ENCODE data around the gene MORC4. TPM values are rescaled to one million over a fixed set of nuclear protein-coding genes. Genes with fewer than 3 reads are reported as not detected.

The MORC4 gene
- total and polyA plus RNA-seq, 2 of the 4 experiments (the other 2 are of a cell fraction) = 17.5 to 34.2 TPM

DNA sequence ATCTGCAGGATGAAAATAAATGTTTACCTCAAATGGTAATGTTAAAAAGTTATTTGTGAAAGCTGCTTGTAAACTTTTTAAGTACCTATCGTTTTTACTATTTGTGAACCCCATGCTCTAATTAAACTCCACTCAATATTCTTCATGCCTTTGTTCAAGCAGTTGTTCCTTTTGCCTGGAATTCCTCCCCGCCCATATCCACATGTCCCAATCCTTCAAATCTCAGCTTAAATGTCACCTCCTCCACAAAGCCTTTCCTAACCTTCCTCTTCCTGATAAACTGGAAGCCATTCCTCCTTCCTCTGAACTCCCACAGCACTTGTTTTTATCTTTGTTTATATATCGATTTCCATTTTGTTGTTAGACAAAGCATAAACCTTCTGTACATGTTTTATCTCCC lies 2.4 kb downstream of the MORC4 start:
- Histone ChIP-seq H3K27ac (ENCODE audit: insufficient read depth, low read length) (no peak overlapping the region), H3K79me1 (ENCODE audit: low read depth in 1 of 2, low read length in 2 of 2) (peaks cover 0 to 15% of the 10 kb centered on the region in 2 experiments; a peak in 1 of 4 replicates), H4K91ac (ENCODE audit: insufficient read depth, low read depth, low read length) (no peak overlapping the region), H3K27me3 (ENCODE audit: control insufficient read depth, insufficient read depth, low read length) (no peaks in the 10 kb centered on the region; the same call in 1 of the 2 replicates), H3K23ac (ENCODE audit: low read depth, low read length) (no peak overlapping the region), H3K18ac (ENCODE audit: low read depth, low read length) (no peak overlapping the region), H2BK120ac (ENCODE audit: low read depth, low read length) (no peak overlapping the region), H3K9ac (ENCODE audit: low read depth, low read length) (no peak overlapping the region), H2AFZ (replicated peaks; ENCODE audit: low read length, poor library complexity) (no peak overlapping the region), H3K36me3 (ENCODE audit: control insufficient read depth, insufficient read depth, low read length) (no peaks in the 10 kb centered on the region), H3K14ac (replicated peaks; ENCODE audit: low read depth, low read length) (no peak overlapping the region), H3K56ac (ENCODE audit: extremely low read depth, insufficient read depth, low read length) (no peak overlapping the region; the same call in 1 of the 2 replicates), H2BK15ac (ENCODE audit: low read depth, low read length) (no peak overlapping the region), H2BK5ac (ENCODE audit: low read depth, low read length, poor library complexity, severe bottlenecking) (no peak overlapping the region), H3K4ac (ENCODE audit: low read depth, low read length) (no peak overlapping the region), H3K4me1 (ENCODE audit: control insufficient read depth, insufficient read depth, low read length) (no peaks in the 10 kb centered on the region), H4K8ac (ENCODE audit: low read depth in 2 of 2, low read length in 2 of 2) (no peak overlapping the region), H2AK9ac (replicated peaks; ENCODE audit: low read depth, low read length, poor library complexity) (no peak overlapping the region), H4K5ac (ENCODE audit: low read depth, low read length) (no peak overlapping the region), H4K20me1 (ENCODE audit: insufficient read depth, low read length) (peaks cover 18% of the 10 kb centered on the region; the same call in 1 of the 2 replicates), H2BK20ac (ENCODE audit: low read depth, low read length) (no peak overlapping the region), H2AK5ac (ENCODE audit: low read depth, low read length) (no peak overlapping the region), H3K4me3 (ENCODE audit: insufficient read depth, low read depth, low read length) (no peak overlapping the region), H3K4me2 (ENCODE audit: low read depth, low read length) (no peak overlapping the region), H3K9me1 (ENCODE audit: insufficient read depth, low read length) (no peaks in the 10 kb centered on the region; the same call in 1 of the 2 replicates), H3K9me3 (ENCODE audit: control insufficient read depth, insufficient read depth, low read length) (no peaks in the 10 kb centered on the region)
- 60% methylated on average over 1 of the region's 3 CpGs; no CpG with 5 or more reads in 1 of the 2 experiments for WGBS, 2 experiments (ENCODE audit: extremely low coverage in 2 of 2, insufficient read length in 1 of 2)
- intact Hi-C loops (cut with micrococcal nuclease) (loop anchor here (10.0 kb wide), 1 partner anchor 627 kb away; the partner anchor contains the start of gene PRPS1), in situ Hi-C loops (cut with MboI; ENCODE audit: low sequenced_read_pairs) (no loop called here), dilution Hi-C loops (cut with HindIII; ENCODE audit: low sequenced_read_pairs, unreplicated experiment) (no loop called here)
- no TSS peak for BruUV-seq (replicated peaks)
- ATAC-seq (ENCODE audit: low read depth) = no peak
- no peak for DNase-seq
- ChIA-PET CTCF (no interaction called here), POLR2A (ENCODE audit: unreplicated experiment) (no interaction called here)
- no peak for TF ChIP-seq MAZ (IDR thresholded peaks at IDR 0.05; ENCODE audit: borderline replicate concordance, low read depth, low read length)
- TF ChIP-seq CHD1 (IDR thresholded peaks at IDR 0.05; ENCODE audit: low read depth, low read length) = no peak
- no peak for TF ChIP-seq SMC3 (IDR thresholded peaks at IDR 0.05; ENCODE audit: low read depth, low read length)
- no peak for TF ChIP-seq BHLHE40 (IDR thresholded peaks at IDR 0.05; ENCODE audit: low read depth, low read length)
- TF ChIP-seq, protein P1, sequence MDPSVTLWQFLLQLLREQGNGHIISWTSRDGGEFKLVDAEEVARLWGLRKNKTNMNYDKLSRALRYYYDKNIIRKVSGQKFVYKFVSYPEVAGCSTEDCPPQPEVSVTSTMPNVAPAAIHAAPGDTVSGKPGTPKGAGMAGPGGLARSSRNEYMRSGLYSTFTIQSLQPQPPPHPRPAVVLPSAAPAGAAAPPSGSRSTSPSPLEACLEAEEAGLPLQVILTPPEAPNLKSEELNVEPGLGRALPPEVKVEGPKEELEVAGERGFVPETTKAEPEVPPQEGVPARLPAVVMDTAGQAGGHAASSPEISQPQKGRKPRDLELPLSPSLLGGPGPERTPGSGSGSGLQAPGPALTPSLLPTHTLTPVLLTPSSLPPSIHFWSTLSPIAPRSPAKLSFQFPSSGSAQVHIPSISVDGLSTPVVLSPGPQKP (IDR thresholded peaks at IDR 0.05; ENCODE audit: borderline replicate concordance, low read depth, low read length) = no peak
- TF ChIP-seq NFE2L2 (IDR thresholded peaks at IDR 0.05; ENCODE audit: low read depth, low read length) = no peak
- no peak for TF ChIP-seq FOS (IDR thresholded peaks at IDR 0.05; ENCODE audit: low read depth, low read length)
- TF ChIP-seq RFX5 (IDR thresholded peaks at IDR 0.05; ENCODE audit: low read depth, low read length) = no peak
- TF ChIP-seq MXI1 (IDR thresholded peaks at IDR 0.05; ENCODE audit: borderline replicate concordance, low read depth, low read length) = no peak
- TF ChIP-seq POLR2A (IDR thresholded peaks at IDR 0.05; ENCODE audit: low read depth, low read length) = no peak
- TF ChIP-seq, protein P2, sequence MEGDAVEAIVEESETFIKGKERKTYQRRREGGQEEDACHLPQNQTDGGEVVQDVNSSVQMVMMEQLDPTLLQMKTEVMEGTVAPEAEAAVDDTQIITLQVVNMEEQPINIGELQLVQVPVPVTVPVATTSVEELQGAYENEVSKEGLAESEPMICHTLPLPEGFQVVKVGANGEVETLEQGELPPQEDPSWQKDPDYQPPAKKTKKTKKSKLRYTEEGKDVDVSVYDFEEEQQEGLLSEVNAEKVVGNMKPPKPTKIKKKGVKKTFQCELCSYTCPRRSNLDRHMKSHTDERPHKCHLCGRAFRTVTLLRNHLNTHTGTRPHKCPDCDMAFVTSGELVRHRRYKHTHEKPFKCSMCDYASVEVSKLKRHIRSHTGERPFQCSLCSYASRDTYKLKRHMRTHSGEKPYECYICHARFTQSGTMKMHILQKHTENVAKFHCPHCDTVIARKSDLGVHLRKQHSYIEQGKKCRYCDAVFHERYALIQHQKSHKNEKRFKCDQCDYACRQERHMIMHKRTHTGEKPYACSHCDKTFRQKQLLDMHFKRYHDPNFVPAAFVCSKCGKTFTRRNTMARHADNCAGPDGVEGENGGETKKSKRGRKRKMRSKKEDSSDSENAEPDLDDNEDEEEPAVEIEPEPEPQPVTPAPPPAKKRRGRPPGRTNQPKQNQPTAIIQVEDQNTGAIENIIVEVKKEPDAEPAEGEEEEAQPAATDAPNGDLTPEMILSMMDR (conservative IDR thresholded peaks at IDR 0.05; ENCODE audit: low read depth, low read length) = no peak
- TF ChIP-seq, protein P3, sequence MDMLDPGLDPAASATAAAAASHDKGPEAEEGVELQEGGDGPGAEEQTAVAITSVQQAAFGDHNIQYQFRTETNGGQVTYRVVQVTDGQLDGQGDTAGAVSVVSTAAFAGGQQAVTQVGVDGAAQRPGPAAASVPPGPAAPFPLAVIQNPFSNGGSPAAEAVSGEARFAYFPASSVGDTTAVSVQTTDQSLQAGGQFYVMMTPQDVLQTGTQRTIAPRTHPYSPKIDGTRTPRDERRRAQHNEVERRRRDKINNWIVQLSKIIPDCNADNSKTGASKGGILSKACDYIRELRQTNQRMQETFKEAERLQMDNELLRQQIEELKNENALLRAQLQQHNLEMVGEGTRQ (IDR thresholded peaks at IDR 0.05; ENCODE audit: low read depth, low read length) = no peak
